ENCODE measurements around the gene HPCAL1. TPM values are rescaled to one million over a fixed set of nuclear protein-coding genes. Genes with fewer than 3 reads are reported as not detected.

HPCAL1 gene
- total RNA-seq, 1 donor from 2014 or later: 12.3 TPM

DNA sequence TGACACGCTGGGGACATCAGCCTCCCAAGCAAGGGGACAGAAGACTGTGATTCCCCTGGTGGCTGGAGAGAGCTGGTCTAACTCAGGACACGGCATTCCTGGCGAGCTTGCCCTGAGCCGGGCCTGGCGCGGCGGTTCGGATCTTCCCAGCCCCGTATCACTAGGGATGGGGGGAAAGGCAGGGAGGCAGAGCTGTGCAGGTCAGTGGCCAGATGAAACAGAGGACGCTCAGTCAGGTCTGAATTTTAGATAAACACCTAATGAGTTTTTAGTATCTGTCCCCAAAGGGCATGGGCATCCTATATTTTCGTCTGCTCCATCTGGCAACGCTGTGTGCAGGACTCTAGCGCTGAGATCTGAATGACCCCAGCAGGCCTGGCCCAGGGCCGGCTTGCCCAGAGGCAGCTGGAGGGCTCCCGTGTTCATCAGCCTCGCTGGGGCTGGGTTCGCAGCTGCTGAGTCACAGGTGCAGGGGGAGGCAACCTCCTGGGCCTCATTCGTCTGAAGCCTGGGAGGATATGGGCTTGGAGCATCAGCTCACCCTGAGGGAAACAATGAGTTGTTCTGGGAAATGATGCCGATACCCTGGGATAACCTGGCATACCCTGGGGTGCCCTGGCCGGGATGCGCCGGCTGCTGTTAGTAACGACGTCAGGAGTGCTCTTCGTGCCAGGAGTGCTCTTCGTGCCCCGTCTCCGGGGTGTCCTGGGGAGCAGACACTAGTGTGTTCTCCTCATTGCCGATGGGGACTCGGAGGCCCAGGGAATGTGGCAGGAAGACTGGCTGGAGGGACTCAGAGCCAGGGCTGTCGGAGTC lies 48.1 kb upstream of the HPCAL1 start:
- Histone ChIP-seq H3K27me3 (ENCODE audit: insufficient read depth, low read length) (no peaks in the 10 kb centered on the region), H3K4me2 (ENCODE audit: low read length) (no peak overlapping the region), H3K9ac (ENCODE audit: low read length) (no peak overlapping the region), H3K79me2 (ENCODE audit: insufficient read depth, low read length) (no peaks in the 10 kb centered on the region), H4K20me1 (ENCODE audit: insufficient read depth, low read length) (no peaks in the 10 kb centered on the region), H3K27ac (ENCODE audit: low read depth, low read length) (no peak overlapping the region), H3K36me3 (ENCODE audit: insufficient read depth, low read length) (no peaks in the 10 kb centered on the region), H2AFZ (ENCODE audit: low read depth, low read length) (no peak overlapping the region), H3K4me3 (ENCODE audit: insufficient read depth, low read depth, low read length) (no peak overlapping the region), H3K4me1 (ENCODE audit: insufficient read depth, low read length) (no peaks in the 10 kb centered on the region), H3K9me3 (ENCODE audit: insufficient read depth, low read depth, low read length) (no peaks in the 10 kb centered on the region)
- DNase-seq (ENCODE audit: low read depth) (peak; percentile 40), FAIRE-seq (no peak)
- H3K4me1 Mint-ChIP-seq (ENCODE audit: low read depth, unreplicated experiment): peaks cover 3% of the 10 kb centered on the region
- no peak overlapping the region for H3K4me3 Mint-ChIP-seq (ENCODE audit: unreplicated experiment)
- peaks cover 8% of the 10 kb centered on the region for H3K9me3 Mint-ChIP-seq (ENCODE audit: unreplicated experiment)
- H3K36me3 Mint-ChIP-seq (ENCODE audit: low read depth, unreplicated experiment): no peaks in the 10 kb centered on the region
- H3K27ac Mint-ChIP-seq (ENCODE audit: unreplicated experiment): no peak overlapping the region
- H3K27me3 Mint-ChIP-seq (ENCODE audit: low read depth, unreplicated experiment): peaks cover 33% of the 10 kb centered on the region
- TF ChIP-seq EZH2 (IDR thresholded peaks at IDR 0.05; ENCODE audit: insufficient read depth, low read length): no peak
- TF ChIP-seq, protein P1, sequence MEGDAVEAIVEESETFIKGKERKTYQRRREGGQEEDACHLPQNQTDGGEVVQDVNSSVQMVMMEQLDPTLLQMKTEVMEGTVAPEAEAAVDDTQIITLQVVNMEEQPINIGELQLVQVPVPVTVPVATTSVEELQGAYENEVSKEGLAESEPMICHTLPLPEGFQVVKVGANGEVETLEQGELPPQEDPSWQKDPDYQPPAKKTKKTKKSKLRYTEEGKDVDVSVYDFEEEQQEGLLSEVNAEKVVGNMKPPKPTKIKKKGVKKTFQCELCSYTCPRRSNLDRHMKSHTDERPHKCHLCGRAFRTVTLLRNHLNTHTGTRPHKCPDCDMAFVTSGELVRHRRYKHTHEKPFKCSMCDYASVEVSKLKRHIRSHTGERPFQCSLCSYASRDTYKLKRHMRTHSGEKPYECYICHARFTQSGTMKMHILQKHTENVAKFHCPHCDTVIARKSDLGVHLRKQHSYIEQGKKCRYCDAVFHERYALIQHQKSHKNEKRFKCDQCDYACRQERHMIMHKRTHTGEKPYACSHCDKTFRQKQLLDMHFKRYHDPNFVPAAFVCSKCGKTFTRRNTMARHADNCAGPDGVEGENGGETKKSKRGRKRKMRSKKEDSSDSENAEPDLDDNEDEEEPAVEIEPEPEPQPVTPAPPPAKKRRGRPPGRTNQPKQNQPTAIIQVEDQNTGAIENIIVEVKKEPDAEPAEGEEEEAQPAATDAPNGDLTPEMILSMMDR (IDR thresholded peaks at IDR 0.05; ENCODE audit: insufficient read depth, low read depth, low read length): no peak

DNA sequence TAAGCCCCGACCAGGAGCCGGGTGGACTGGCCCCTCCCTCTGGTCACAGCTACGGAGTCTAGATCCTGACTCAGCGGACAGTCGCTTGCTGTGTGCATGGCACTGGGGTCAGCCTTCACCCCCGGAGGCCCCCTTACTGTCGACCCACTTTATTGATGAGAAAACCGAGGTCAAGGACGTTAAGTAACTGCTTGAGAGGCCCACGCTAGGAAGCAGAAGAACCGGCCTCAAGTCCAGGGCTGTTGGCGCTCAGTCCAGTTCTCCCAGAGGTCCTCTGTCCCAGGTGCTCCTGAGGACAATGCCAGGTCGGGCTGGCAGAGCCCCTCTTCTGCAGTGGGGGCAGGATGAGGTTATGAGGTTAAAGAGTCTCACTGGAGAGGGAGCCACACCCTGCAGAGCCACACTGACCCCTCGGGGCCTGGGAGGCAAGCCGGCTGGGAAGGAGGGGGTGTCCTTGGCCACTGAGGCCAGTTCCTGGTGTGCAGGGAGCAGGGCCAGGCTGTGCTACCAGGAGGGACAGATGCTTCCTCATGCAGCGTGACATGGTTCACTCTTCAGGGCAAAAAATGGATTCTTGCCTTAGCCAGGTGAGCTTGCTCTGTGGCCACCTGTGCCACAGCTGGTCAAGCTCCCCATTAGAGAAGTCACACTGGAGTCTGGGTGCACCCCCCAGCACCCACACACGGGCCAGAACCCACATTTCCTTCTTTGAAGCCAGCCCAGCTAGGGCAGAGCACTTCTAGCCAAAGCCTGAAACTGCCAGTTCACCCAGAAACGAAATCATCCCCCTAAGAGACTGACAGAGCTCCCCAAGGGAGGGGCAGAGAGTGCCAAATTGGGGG lies 47.3 kb upstream of the HPCAL1 start:
- no peak overlapping the region for H3K4me3 ChIP-seq (ENCODE audit: insufficient read depth, low read depth, low read length)
- Mint-ChIP-seq H3K4me1 (ENCODE audit: low read depth, unreplicated experiment) (peaks cover 3% of the 10 kb centered on the region), H3K27ac (ENCODE audit: unreplicated experiment) (no peak overlapping the region), H3K27me3 (ENCODE audit: low read depth, unreplicated experiment) (peaks cover 33% of the 10 kb centered on the region), H3K36me3 (ENCODE audit: low read depth, unreplicated experiment) (no peaks in the 10 kb centered on the region), H3K4me3 (ENCODE audit: unreplicated experiment) (no peak overlapping the region), H3K9me3 (ENCODE audit: unreplicated experiment) (peaks cover 5% of the 10 kb centered on the region)
- no peaks in the 10 kb centered on the region for H3K79me2 ChIP-seq (ENCODE audit: insufficient read depth, low read length)
- H3K4me1 ChIP-seq (ENCODE audit: insufficient read depth, low read length): no peaks in the 10 kb centered on the region
- H3K27ac ChIP-seq (ENCODE audit: low read depth, low read length): no peak overlapping the region
- no peak overlapping the region for H2AFZ ChIP-seq (ENCODE audit: low read depth, low read length)
- H3K9me3 ChIP-seq (ENCODE audit: insufficient read depth, low read depth, low read length): no peaks in the 10 kb centered on the region
- no peak overlapping the region for H3K4me2 ChIP-seq (ENCODE audit: low read length)
- H3K36me3 ChIP-seq (ENCODE audit: insufficient read depth, low read length): no peaks in the 10 kb centered on the region
- no peak overlapping the region for H3K9ac ChIP-seq (ENCODE audit: low read length)
- H3K27me3 ChIP-seq (ENCODE audit: insufficient read depth, low read length): no peaks in the 10 kb centered on the region
- TF ChIP-seq EZH2 (IDR thresholded peaks at IDR 0.05; ENCODE audit: insufficient read depth, low read length): no peak
- TF ChIP-seq, protein P1 (IDR thresholded peaks at IDR 0.05; ENCODE audit: insufficient read depth, low read depth, low read length): no peak
- no peak for DNase-seq (ENCODE audit: low read depth)
- no peak for FAIRE-seq
- no peaks in the 10 kb centered on the region for H4K20me1 ChIP-seq (ENCODE audit: insufficient read depth, low read length)
